H9 (cell line): ENCODE measurements around the gene SLC6A3. TPM values are rescaled to one million over a fixed set of nuclear protein-coding genes. Genes with fewer than 3 reads are reported as not detected.

ENCODE experiments used
- DNase-seq: peaks from one replicate; pipeline ENCODE4 v3.0.0-alpha.2; 2017
- H2AFZ ChIP-seq: one replicate; pipeline ENCODE4 v1.6.1; 2013; ENCODE audit warnings: mild to moderate bottlenecking, low read length, control low read depth, moderate library complexity
- H2AK5ac ChIP-seq: 2 replicates; pipeline ENCODE4 v1.6.1; 2013; ENCODE audit warnings: low read length, control low read depth, mixed read lengths; ENCODE audit not compliant: insufficient read length
- H2BK120ac ChIP-seq: one replicate; pipeline ENCODE4 v1.6.1; 2013; ENCODE audit warnings: low read depth, mild to moderate bottlenecking, low read length, control low read depth, inconsistent platforms; ENCODE audit not compliant: poor library complexity, severe bottlenecking
- H2BK12ac ChIP-seq: 2 replicates; pipeline ENCODE4 v1.6.1; 2013; ENCODE audit warnings: low read length, control low read depth, mixed read lengths, low read depth; ENCODE audit not compliant: insufficient read length
- H2BK15ac ChIP-seq: 2 replicates; pipeline ENCODE4 v1.6.1; 2013; ENCODE audit warnings: low read depth, low read length, control low read depth
- H2BK20ac ChIP-seq: one replicate; pipeline ENCODE4 v1.6.1; 2013; ENCODE audit warnings: low read depth, mild to moderate bottlenecking, low read length, control low read depth, inconsistent platforms; ENCODE audit not compliant: poor library complexity, severe bottlenecking
- H2BK5ac ChIP-seq: 2 replicates; pipeline ENCODE4 v1.6.1; 2013; ENCODE audit warnings: low read length, control low read depth, mixed read lengths; ENCODE audit not compliant: insufficient read length
- H3K14ac ChIP-seq: 2 replicates; pipeline ENCODE4 v1.6.1; 2013; ENCODE audit warnings: low read length, control low read depth; ENCODE audit not compliant: insufficient read depth
- H3K18ac ChIP-seq: 2 replicates; pipeline ENCODE4 v1.6.1; 2013; ENCODE audit warnings: low read depth, mild to moderate bottlenecking, mixed read lengths, low read length, control low read depth; ENCODE audit not compliant: insufficient read length
- H3K23ac ChIP-seq: 2 replicates; pipeline ENCODE4 v1.6.1; 2013; ENCODE audit warnings: low read length, control low read depth, mixed read lengths, low read depth; ENCODE audit not compliant: insufficient read length
- H3K23me2 ChIP-seq: 2 replicates; pipeline ENCODE4 v1.6.1; 2013; ENCODE audit warnings: low read depth, mild to moderate bottlenecking, mixed read lengths, low read length, control low read depth; ENCODE audit not compliant: insufficient read length, poor library complexity, severe bottlenecking
- H3K27ac ChIP-seq: 2 replicates; pipeline ENCODE4 v1.5.1; 2013; ENCODE audit warnings: low read length, control low read depth, mixed read lengths, low read depth; ENCODE audit not compliant: insufficient read length
- H3K27me3 ChIP-seq: 2 replicates; pipeline ENCODE4 v1.6.1; 2013; ENCODE audit warnings: low read length, control low read depth, inconsistent platforms; ENCODE audit not compliant: insufficient read depth
- H3K4ac ChIP-seq: 2 replicates; pipeline ENCODE4 v1.6.1; 2013; ENCODE audit warnings: low read depth, mild to moderate bottlenecking, control low read depth, inconsistent platforms, low read length, moderate library complexity
- H3K4me1 ChIP-seq: 2 replicates; pipeline ENCODE4 v1.6.1; 2013; ENCODE audit warnings: low read length, control low read depth, inconsistent platforms; ENCODE audit not compliant: insufficient read depth
- H3K4me2 ChIP-seq: 2 replicates; pipeline ENCODE4 v1.6.1; 2013; ENCODE audit warnings: low read length, control low read depth, mixed read lengths; ENCODE audit not compliant: insufficient read length, insufficient read depth
- H3K56ac ChIP-seq: 2 replicates; pipeline ENCODE4 v1.6.1; 2013; ENCODE audit warnings: low read depth, mild to moderate bottlenecking, mixed read lengths, low read length, control low read depth; ENCODE audit not compliant: insufficient read length
- H3K79me1 ChIP-seq: 2 replicates; pipeline ENCODE4 v1.6.1; 2013; ENCODE audit warnings: low read depth, mild to moderate bottlenecking, moderate library complexity, low read length, control low read depth, inconsistent platforms; ENCODE audit not compliant: insufficient read depth, poor library complexity, severe bottlenecking
- H3K79me2 ChIP-seq: 2 replicates; pipeline ENCODE4 v1.6.1; 2013; ENCODE audit warnings: low read length, control low read depth, inconsistent platforms; ENCODE audit not compliant: insufficient read depth
- H3K9ac ChIP-seq: 2 replicates; pipeline ENCODE4 v1.6.1; 2013; ENCODE audit warnings: low read length, control low read depth, mixed read lengths; ENCODE audit not compliant: insufficient read length; ENCODE audit errors: extremely low read depth
- H3K9me3 ChIP-seq: one replicate; pipeline ENCODE4 v1.6.1; 2013; ENCODE audit warnings: low read depth, low read length, inconsistent platforms; ENCODE audit not compliant: control insufficient read depth
- H3T11ph ChIP-seq: one replicate; pipeline ENCODE4 v1.6.1; 2013; ENCODE audit warnings: mild to moderate bottlenecking, low read length, control low read depth, inconsistent platforms
- H4K20me1 ChIP-seq: one replicate; pipeline ENCODE4 v1.6.1; 2013; ENCODE audit not compliant: control insufficient read depth, insufficient read length, insufficient read depth
- H4K5ac ChIP-seq: 2 replicates; pipeline ENCODE4 v1.6.1; 2013; ENCODE audit warnings: low read depth, mild to moderate bottlenecking, mixed read lengths, low read length, control low read depth; ENCODE audit not compliant: insufficient read length
- H4K8ac ChIP-seq: replicated peaks from 2 replicates; pipeline ENCODE4 v1.6.1; 2013; ENCODE audit warnings: low read length, control low read depth, mixed read lengths, low read depth; ENCODE audit not compliant: insufficient read length
- H4K91ac ChIP-seq: 2 replicates; pipeline ENCODE4 v1.6.1; 2013; ENCODE audit warnings: low read depth, mild to moderate bottlenecking, moderate library complexity, mixed read lengths, low read length, control low read depth; ENCODE audit not compliant: insufficient read length
- H3K27ac Mint-ChIP-seq, 3 experiments: 2 replicates in 2 of 3; 3 replicates in 1 of 3; pipeline ENCODE4 v1.8.0; 2020 to 2021; ENCODE audit warnings: mixed read lengths in 3 of 3, mild to moderate bottlenecking in 1 of 3, moderate library complexity in 1 of 3
- H3K27me3 Mint-ChIP-seq: 2 replicates; pipeline ENCODE4 v1.8.0; 2021; ENCODE audit warnings: low read depth, mild to moderate bottlenecking, moderate library complexity, mixed read lengths
- H3K36me3 Mint-ChIP-seq, 3 experiments: 2 replicates in 2 of 3; 3 replicates in 1 of 3; pipeline ENCODE4 v1.8.0; 2020 to 2021; ENCODE audit warnings: low read depth in 3 of 3, mixed read lengths in 3 of 3; ENCODE audit not compliant: insufficient read depth in 1 of 3
- H3K4me1 Mint-ChIP-seq, 2 experiments: 2 replicates each; pipeline ENCODE4 v1.8.0; 2020; ENCODE audit warnings: mixed read lengths in 2 of 2
- H3K4me3 Mint-ChIP-seq, 2 experiments: 2 replicates in 1 of 2; 3 replicates in 1 of 2; pipeline ENCODE4 v1.8.0; 2020 to 2021; ENCODE audit warnings: mild to moderate bottlenecking in 2 of 2, mixed read lengths in 2 of 2, moderate library complexity in 1 of 2
- H3K9me3 Mint-ChIP-seq, 2 experiments: 2 replicates in 1 of 2; 3 replicates in 1 of 2; pipeline ENCODE4 v1.8.0; 2020; ENCODE audit warnings: mild to moderate bottlenecking in 2 of 2, mixed read lengths in 2 of 2, moderate library complexity in 1 of 2
- CTCF ChIP-seq: fragments of 200-600 bp; sonication (generic); conservative IDR thresholded peaks from 3 replicates; pipeline ENCODE4 v1.8.0; 2021; ENCODE audit warnings: antibody characterized with exemption, mild to moderate bottlenecking
- WGBS: extraction: QIAGEN DNeasy Blood & Tissue Kit; methylation state at CpG from one replicate; pipeline ENCODE4 v1.1.7; 2013; ENCODE audit warnings: missing lambda C conversion rate, low lambda C conversion rate, mixed read lengths; ENCODE audit not compliant: insufficient read length; ENCODE audit errors: extremely low coverage; 5-methylcytosine and 5-hydroxymethylcytosine counted together
- total RNA-seq: library from RNA; stranded (reverse); gene quantifications from 2 replicates; pipeline ENCODE4 v1.2.1, GENCODE V29; 2021

Gene SLC6A3
- total RNA-seq, 1 experiment from 2014 or later = 0.61 TPM

DNA sequence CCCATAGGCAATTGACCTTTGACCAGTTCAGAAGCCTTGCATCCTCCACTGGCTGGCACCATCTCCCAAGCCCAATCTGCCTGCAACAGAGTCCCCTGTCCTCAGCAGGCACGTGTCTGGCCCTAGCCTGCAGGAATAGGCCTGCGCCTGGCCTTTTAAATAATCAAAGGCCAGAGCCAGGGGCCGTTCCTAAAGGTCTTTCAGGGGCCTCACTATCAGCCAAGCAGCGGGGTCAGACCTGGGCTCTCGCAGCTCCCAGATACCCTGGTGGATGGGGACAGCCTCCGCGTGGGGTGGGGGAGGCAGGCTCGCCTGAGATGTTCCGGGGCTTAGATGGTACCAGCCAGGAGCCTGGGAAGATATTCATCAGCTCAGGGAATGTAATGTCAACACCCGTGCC lies 32.6 kb downstream of the SLC6A3 start:
- Histone ChIP-seq H2BK5ac (no peak overlapping the region), H4K8ac (no peak overlapping the region), H3K79me2 (no peaks in the 10 kb centered on the region), H3K27me3 (no peaks in the 10 kb centered on the region), H3K9ac (no peak overlapping the region), H3T11ph (no peak overlapping the region), H2BK12ac (no peak overlapping the region), H4K20me1 (no peaks in the 10 kb centered on the region), H3K23me2 (peaks cover 4% of the 10 kb centered on the region), H3K9me3 (no peaks in the 10 kb centered on the region), H3K79me1 (no peaks in the 10 kb centered on the region), H2BK15ac (no peak overlapping the region), H3K18ac (no peak overlapping the region), H2BK120ac (no peak overlapping the region), H3K56ac (no peak overlapping the region), H4K91ac (no peak overlapping the region), H3K4ac (no peak overlapping the region), H3K23ac (no peak overlapping the region), H3K27ac (no peak overlapping the region), H2BK20ac (no peak overlapping the region), H2AFZ (no peak overlapping the region), H4K5ac (no peak overlapping the region), H3K14ac (no peak overlapping the region), H3K4me1 (peaks cover 3% of the 10 kb centered on the region; the same call in 1 of the 2 replicates), H2AK5ac (no peak overlapping the region), H3K4me2 (no peak overlapping the region)
- TF ChIP-seq CTCF = no peak
- Mint-ChIP-seq H3K36me3 (no peaks in the 10 kb centered on the region; a peak in 1 of 7 replicates), H3K4me1 (peaks cover 17 to 27% of the 10 kb centered on the region in 2 experiments), H3K9me3 (no peaks in the 10 kb centered on the region; a peak in 1 of 5 replicates), H3K27ac (no peak overlapping the region), H3K27me3 (peaks cover 5% of the 10 kb centered on the region), H3K4me3 (no peak overlapping the region)
- DNase-seq = no peak
- WGBS = no CpG with 5 or more reads among the region's 10 CpGs
